Activated CD8-positive, alpha-beta T cell treated with anti-CD3 and anti-CD28 coated beads, Interleukin-2, amount 10 ng/mL, durations not matched to agents 7 days and 5 days (primary cell): Measurements from ENCODE around the gene ZNF740. TPM values are rescaled to one million over a fixed set of nuclear protein-coding genes. Genes with fewer than 3 reads are reported as not detected.
A peak's percentile ranks its signal among the peaks of the same experiment; 100 is the strongest.
"Not testable (repeated sequence)": the region's sequence is repeated elsewhere in the genome, so short reads cannot be mapped to it uniquely, and the experiment has no call there.

ENCODE experiments used
- ATAC-seq: fragments of 150-1000 bp; cut with Tn5 transposase; one replicate; pipeline ENCODE4 v1.10.0; 2021; ENCODE audit warnings: moderate library complexity
- CTCF ChIA-PET: fragments of 350-600 bp; sonication (Branson Sonifier 250); formaldehyde crosslinking; loops from one replicate; lab custom pipeline; 2021; ENCODE audit warnings: antibody characterized with exemption; lab: Charles Lee
- POLR2A ChIA-PET: fragments of 350-600 bp; sonication (Branson Sonifier 250); formaldehyde crosslinking; loops from one replicate; lab custom pipeline; 2021; ENCODE audit warnings: antibody characterized with exemption; lab: Charles Lee
- DNase-seq: peaks from one replicate; pipeline ENCODE4 v3.0.0-alpha.2; 2020
- H3K27ac Mint-ChIP-seq: one replicate; pipeline ENCODE4 v1.8.0; 2021; ENCODE audit warnings: mild to moderate bottlenecking, mixed read lengths
- H3K27me3 Mint-ChIP-seq: one replicate; pipeline ENCODE4 v1.8.0; 2021; ENCODE audit warnings: low read depth, mixed read lengths
- H3K36me3 Mint-ChIP-seq: one replicate; pipeline ENCODE4 v1.8.0; 2021; ENCODE audit warnings: low read depth, mixed read lengths
- H3K4me1 Mint-ChIP-seq: one replicate; pipeline ENCODE4 v1.8.0; 2021; ENCODE audit warnings: low read depth, mixed read lengths
- H3K4me3 Mint-ChIP-seq: one replicate; pipeline ENCODE4 v1.8.0; 2021; ENCODE audit warnings: mild to moderate bottlenecking, mixed read lengths
- H3K9me3 Mint-ChIP-seq: one replicate; pipeline ENCODE4 v1.8.0; 2022; ENCODE audit warnings: mixed read lengths; ENCODE audit not compliant: insufficient read depth
- total RNA-seq, 2 experiments: library from RNA; stranded (reverse); gene quantifications; one replicate each; pipeline ENCODE4 v1.2.3, GENCODE V29; 2021

Gene ZNF740
- total RNA-seq, 2 experiments from 2014 or later, result 28.2 to 31.4 TPM

- H3K27me3 Mint-ChIP-seq, result no peaks in the 10 kb centered on the region
- H3K36me3 Mint-ChIP-seq, result peaks cover 1% of the 10 kb centered on the region
- no peak overlapping the region for H3K27ac Mint-ChIP-seq
- CTCF ChIA-PET, result interaction anchor here (1.0 to 3.5 kb wide), 3 partner anchors 13 to 94 kb away, joined by 3 to 19 read pairs (median 4); no protein-coding TSS in a partner anchor
- ATAC-seq, result no peak
- DNase-seq, result no peak
- POLR2A ChIA-PET, result no interaction called here
- no peaks in the 10 kb centered on the region for H3K9me3 Mint-ChIP-seq
- peaks cover 2% of the 10 kb centered on the region for H3K4me1 Mint-ChIP-seq
- H3K4me3 Mint-ChIP-seq, result no peak overlapping the region
These were observed 7.3 kb upstream of the ZNF740 start for GRCh38 chr12:53173085-53173715.

GRCh38 chr12:53174881-53175491 lies 5.5 kb upstream of the ZNF740 start:
- no peak for DNase-seq
- POLR2A ChIA-PET, result no interaction called here
- CTCF ChIA-PET, result interaction anchor here (0.7 to 2.9 kb wide), 7 partner anchors 10 to 93 kb away, joined by 3 to 10 read pairs (median 4); partner anchors contain the start of genes ESPL1 and SOAT2
- Mint-ChIP-seq H3K36me3 (no peaks in the 10 kb centered on the region), H3K27me3 (no peaks in the 10 kb centered on the region), H3K9me3 (no peaks in the 10 kb centered on the region), H3K27ac (no peak overlapping the region), H3K4me3 (no peak overlapping the region), H3K4me1 (peaks cover 13% of the 10 kb centered on the region)
- no peak for ATAC-seq

GRCh38 chr12:53176750-53177149 lies 3.8 kb upstream of the ZNF740 start:
- H3K9me3 Mint-ChIP-seq, result no peaks in the 10 kb centered on the region
- no peak overlapping the region for H3K4me3 Mint-ChIP-seq
- H3K27me3 Mint-ChIP-seq, result no peaks in the 10 kb centered on the region
- DNase-seq (no peak), ATAC-seq (no peak)
- ChIA-PET CTCF (interaction anchor here (2.0 to 2.9 kb wide), 2 partner anchors 17 to 91 kb away, joined by 8 to 10 read pairs; partner anchors contain the start of gene ESPL1), POLR2A (interaction anchor here (1.0 kb wide), 1 partner anchor 121 kb away, joined by 3 read pairs; no protein-coding TSS in a partner anchor)
- peaks cover 8% of the 10 kb centered on the region for H3K36me3 Mint-ChIP-seq
- H3K27ac Mint-ChIP-seq, result no peak overlapping the region
- H3K4me1 Mint-ChIP-seq, result peaks cover 22% of the 10 kb centered on the region

GRCh38 chr12:53177447-53177846 lies 3.1 kb upstream of the ZNF740 start:
- Mint-ChIP-seq H3K36me3 (peaks cover 14% of the 10 kb centered on the region), H3K4me1 (peaks cover 28% of the 10 kb centered on the region)
- ChIA-PET POLR2A (interaction anchor here (1.0 kb wide), 1 partner anchor 121 kb away, joined by 3 read pairs; no protein-coding TSS in a partner anchor), CTCF (interaction anchor here (2.0 to 2.9 kb wide), 2 partner anchors 18 to 91 kb away, joined by 8 to 10 read pairs; partner anchors contain the start of gene ESPL1)
- not testable (repeated sequence) for H3K9me3 Mint-ChIP-seq, H3K4me3 Mint-ChIP-seq, ATAC-seq, H3K27me3 Mint-ChIP-seq, DNase-seq, H3K27ac Mint-ChIP-seq

GRCh38 chr12:53178803-53179202 lies 1.7 kb upstream of the ZNF740 start:
- Mint-ChIP-seq H3K27ac (peak overlapping the region; percentile 98), H3K4me1 (peaks cover 39% of the 10 kb centered on the region), H3K36me3 (peaks cover 22% of the 10 kb centered on the region)
- not testable (repeated sequence) for ATAC-seq, DNase-seq, H3K9me3 Mint-ChIP-seq, H3K27me3 Mint-ChIP-seq, H3K4me3 Mint-ChIP-seq
- POLR2A ChIA-PET, result interaction anchor here (1.5 to 4.5 kb wide), 5 partner anchors 8 to 75 kb away, joined by 3 to 57 read pairs (median 18); partner anchors contain the start of gene SOAT2
- CTCF ChIA-PET, result interaction anchor here (1.0 to 4.8 kb wide), 5 partner anchors 19 to 142 kb away, joined by 3 to 38 read pairs (median 23); partner anchors contain the start of gene AAAS

- Mint-ChIP-seq H3K27me3 (no peaks in the 10 kb centered on the region), H3K9me3 (no peaks in the 10 kb centered on the region), H3K4me1 (peaks cover 44% of the 10 kb centered on the region), H3K27ac (peak overlapping the region; percentile 98), H3K4me3 (peak overlapping the region; percentile 86), H3K36me3 (peaks cover 26% of the 10 kb centered on the region)
- DNase-seq (no peak), ATAC-seq (peak; percentile 37)
- ChIA-PET CTCF (interaction anchor here (0.7 to 4.8 kb wide), 15 partner anchors 11 to 165 kb away, joined by 3 to 38 read pairs (median 5); partner anchors contain the start of genes AAAS and ESPL1), POLR2A (interaction anchor here (0.6 to 4.5 kb wide), 13 partner anchors 9 to 173 kb away, joined by 3 to 57 read pairs (median 5); partner anchors contain the start of genes AAAS, EIF4B, ESPL1 and SOAT2)
These were observed 769 bp upstream of the ZNF740 start for GRCh38 chr12:53179687-53180219.

GRCh38 chr12:53180931-53181645 lies 566 bp downstream of the ZNF740 start:
- peak overlapping the region; percentile 90 for H3K27ac Mint-ChIP-seq
- peaks cover 38% of the 10 kb centered on the region for H3K36me3 Mint-ChIP-seq
- no peaks in the 10 kb centered on the region for H3K9me3 Mint-ChIP-seq
- CTCF ChIA-PET, result interaction anchor here (0.7 to 4.8 kb wide), 16 partner anchors 10 to 171 kb away, joined by 3 to 38 read pairs (median 8); partner anchors contain the start of genes AAAS, ESPL1 and SOAT2
- H3K4me1 Mint-ChIP-seq, result peaks cover 51% of the 10 kb centered on the region
- peak; percentile 77 for DNase-seq
- H3K4me3 Mint-ChIP-seq, result peak overlapping the region; percentile 86
- ATAC-seq, result peak; percentile 50
- no peaks in the 10 kb centered on the region for H3K27me3 Mint-ChIP-seq
- POLR2A ChIA-PET, result interaction anchor here (0.6 to 4.5 kb wide), 21 partner anchors 10 to 198 kb away, joined by 3 to 57 read pairs (median 4); partner anchors contain the start of genes AAAS, EIF4B, ESPL1 and ITGB7

GRCh38 chr12:53181935-53182334 lies 1.4 kb downstream of the ZNF740 start:
- peaks cover 51% of the 10 kb centered on the region for H3K4me1 Mint-ChIP-seq
- H3K4me3 Mint-ChIP-seq, result peak overlapping the region; percentile 86
- DNase-seq (no peak), ATAC-seq (no peak)
- peaks cover 47% of the 10 kb centered on the region for H3K36me3 Mint-ChIP-seq
- peak overlapping the region; percentile 90 for H3K27ac Mint-ChIP-seq
- ChIA-PET POLR2A (interaction anchor here (0.8 to 4.5 kb wide), 9 partner anchors 9 to 143 kb away, joined by 3 to 57 read pairs (median 11); partner anchors contain the start of genes ESPL1 and ITGB7), CTCF (interaction anchor here (0.7 to 4.8 kb wide), 11 partner anchors 9 to 170 kb away, joined by 3 to 38 read pairs (median 11); partner anchors contain the start of genes AAAS, ESPL1 and SOAT2)
- no peaks in the 10 kb centered on the region for H3K27me3 Mint-ChIP-seq
- no peaks in the 10 kb centered on the region for H3K9me3 Mint-ChIP-seq

GRCh38 chr12:53182903-53183302 lies 2.4 kb downstream of the ZNF740 start:
- no peak for ATAC-seq
- H3K36me3 Mint-ChIP-seq, result peaks cover 57% of the 10 kb centered on the region
- H3K27ac Mint-ChIP-seq, result peak overlapping the region; percentile 9
- H3K9me3 Mint-ChIP-seq, result no peaks in the 10 kb centered on the region
- H3K27me3 Mint-ChIP-seq, result no peaks in the 10 kb centered on the region
- DNase-seq, result no peak
- no peak overlapping the region for H3K4me3 Mint-ChIP-seq
- ChIA-PET POLR2A (interaction anchor here (1.0 to 4.5 kb wide), 3 partner anchors 11 to 26 kb away, joined by 4 to 57 read pairs (median 6); no protein-coding TSS in a partner anchor), CTCF (interaction anchor here (1.3 to 4.8 kb wide), 6 partner anchors 8 to 138 kb away, joined by 3 to 38 read pairs (median 24); partner anchors contain the start of genes AAAS and ESPL1)
- H3K4me1 Mint-ChIP-seq, result peaks cover 51% of the 10 kb centered on the region

- CTCF ChIA-PET, result interaction anchor here (0.8 to 4.3 kb wide), 10 partner anchors 9 to 136 kb away, joined by 3 to 27 read pairs (median 4); partner anchors contain the start of genes ESPL1, MYG1 and SOAT2
- POLR2A ChIA-PET, result interaction anchor here (1.0 to 1.1 kb wide), 2 partner anchors 10 to 84 kb away, joined by 3 to 4 read pairs; partner anchors contain the start of gene ESPL1
- no peaks in the 10 kb centered on the region for H3K9me3 Mint-ChIP-seq
- peaks cover 72% of the 10 kb centered on the region for H3K36me3 Mint-ChIP-seq
- ATAC-seq, result no peak
- H3K27me3 Mint-ChIP-seq, result no peaks in the 10 kb centered on the region
- H3K27ac Mint-ChIP-seq, result peak overlapping the region; percentile 9
- peaks cover 47% of the 10 kb centered on the region for H3K4me1 Mint-ChIP-seq
- H3K4me3 Mint-ChIP-seq, result no peak overlapping the region
- no peak for DNase-seq
These were observed 4.3 kb downstream of the ZNF740 start for GRCh38 chr12:53184828-53185227.
